ENCODE results near the gene EDA. TPM values are rescaled to one million over a fixed set of nuclear protein-coding genes. Genes with fewer than 3 reads are reported as not detected.

Gene EDA
- total and polyA plus RNA-seq, 8 donors: 2.2 to 4.6 (median 4.1) TPM

DNA sequence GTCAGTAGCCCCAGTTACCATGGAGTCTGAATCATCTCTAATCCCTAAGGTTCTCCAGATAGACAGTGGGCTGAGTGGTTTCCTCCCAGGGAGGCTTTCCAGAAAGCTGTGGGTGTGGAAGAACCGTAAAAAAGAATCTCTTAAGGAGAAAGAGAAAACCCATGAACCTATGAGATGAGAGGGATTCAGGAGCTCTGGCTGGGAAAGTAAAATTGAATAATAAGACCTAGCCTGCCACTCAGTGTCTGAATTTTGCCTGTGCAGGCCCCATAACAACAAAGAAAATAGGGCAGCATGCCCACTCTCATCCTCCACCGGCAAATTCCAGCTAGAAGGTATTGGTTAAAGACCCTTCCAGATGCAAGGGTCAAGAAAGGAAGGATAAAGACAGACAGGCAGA lies 416.9 kb downstream of the EDA start:
- Histone ChIP-seq H3K9me3 (no peaks in the 10 kb centered on the region), H3K27me3 (peaks cover 0 to 6% of the 10 kb centered on the region in 2 donors), H3K4me3 (no peak overlapping the region), H3K27ac (no peak overlapping the region), H3K4me1 (no peaks in the 10 kb centered on the region), H3K36me3 (no peaks in the 10 kb centered on the region)
- ATAC-seq (no peak), DNase-seq (no peak)
- intact Hi-C loops (cut with DNase I): no loop called here
- TF ChIP-seq CTCF (IDR thresholded peaks at IDR 0.05): no peak

GRCh38 chrX:70033348-70034051 lies 417.6 kb downstream of the EDA start:
- DNase-seq (peak in 1 of 4 donors; percentile 28), ATAC-seq (peak; percentile 72)
- H3K9me3 ChIP-seq: no peaks in the 10 kb centered on the region
- H3K27me3 ChIP-seq: peaks cover 0 to 6% of the 10 kb centered on the region in 2 donors
- no peaks in the 10 kb centered on the region for H3K36me3 ChIP-seq
- no peak overlapping the region for H3K4me3 ChIP-seq
- intact Hi-C loops (cut with DNase I): no loop called here
- H3K27ac ChIP-seq: no peak overlapping the region
- peak; percentile 14 to 25 for TF ChIP-seq CTCF (IDR thresholded peaks at IDR 0.05)
- H3K4me1 ChIP-seq: no peaks in the 10 kb centered on the region

DNA sequence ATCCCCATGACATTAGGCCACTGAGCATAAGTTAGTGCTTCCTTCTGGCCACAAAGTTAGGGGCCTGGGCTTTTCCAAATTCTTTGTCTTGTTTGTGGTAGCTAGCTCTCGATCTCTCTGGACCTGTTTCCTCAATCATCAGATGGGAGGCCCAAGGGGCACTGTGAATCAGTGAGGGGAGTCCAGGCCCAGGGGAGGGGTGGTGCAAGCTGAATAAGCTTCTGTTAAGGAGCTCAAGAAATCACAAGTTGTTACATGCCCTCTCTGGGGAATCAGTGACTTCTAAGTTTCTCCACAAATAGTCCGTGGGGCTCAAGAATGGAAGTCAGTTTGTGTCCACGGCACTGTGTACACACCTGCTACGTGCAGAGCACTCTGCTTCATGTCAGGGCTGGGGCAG lies 418.7 kb downstream of the EDA start:
- no peaks in the 10 kb centered on the region for H3K9me3 ChIP-seq
- no peak overlapping the region for H3K4me3 ChIP-seq
- TF ChIP-seq CTCF (IDR thresholded peaks at IDR 0.05): no peak
- H3K4me1 ChIP-seq: no peaks in the 10 kb centered on the region
- intact Hi-C loops (cut with DNase I): loop anchor here in 1 of 2 donors (5.0 kb wide), 1 partner anchor 63 kb away; no protein-coding TSS in a partner anchor
- DNase-seq (no peak), ATAC-seq (no peak)
- peaks cover 0 to 4% of the 10 kb centered on the region in 2 donors for H3K27me3 ChIP-seq
- no peak overlapping the region for H3K27ac ChIP-seq
- no peaks in the 10 kb centered on the region for H3K36me3 ChIP-seq

DNA sequence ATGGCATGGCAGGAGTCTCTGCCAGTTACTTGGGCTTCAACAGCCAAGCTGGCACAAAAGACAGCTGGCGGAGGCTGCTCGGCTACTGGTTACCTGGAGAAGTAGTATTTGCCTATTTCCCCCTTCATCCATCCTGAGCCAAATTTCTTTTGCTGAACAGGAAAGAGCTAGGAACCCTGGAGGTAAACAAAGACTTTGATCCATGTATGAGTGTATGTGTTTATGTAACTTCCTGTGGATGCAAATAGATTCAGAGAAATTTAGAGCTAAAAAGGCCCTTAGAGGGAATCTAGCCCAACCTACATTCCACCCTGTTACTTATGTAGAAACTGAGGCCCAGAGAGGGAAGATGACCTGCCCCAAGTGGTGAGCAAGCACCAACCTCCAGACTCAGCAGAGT lies 422.6 kb downstream of the EDA start:
- Histone ChIP-seq H3K36me3 (no peaks in the 10 kb centered on the region), H3K27ac (no peak overlapping the region), H3K9me3 (no peaks in the 10 kb centered on the region), H3K27me3 (no peaks in the 10 kb centered on the region), H3K4me3 (no peak overlapping the region), H3K4me1 (no peaks in the 10 kb centered on the region)
- intact Hi-C loops (cut with DNase I): loop anchor here in 1 of 2 donors (5.0 kb wide), 1 partner anchor 59 kb away; no protein-coding TSS in a partner anchor
- no peak for ATAC-seq
- no peak for TF ChIP-seq CTCF (IDR thresholded peaks at IDR 0.05)
- DNase-seq: no peak

GRCh38 chrX:70038951-70039350 lies 423.0 kb downstream of the EDA start:
- ATAC-seq: no peak
- TF ChIP-seq CTCF (IDR thresholded peaks at IDR 0.05): no peak

More at GRCh38 chrX:70038951-70039350, 423.0 kb downstream of the EDA start:
- Histone ChIP-seq H3K27me3 (no peaks in the 10 kb centered on the region), H3K9me3 (no peaks in the 10 kb centered on the region), H3K4me1 (no peaks in the 10 kb centered on the region), H3K36me3 (no peaks in the 10 kb centered on the region), H3K27ac (no peak overlapping the region), H3K4me3 (no peak overlapping the region)
- no peak for DNase-seq
- intact Hi-C loops (cut with DNase I): loop anchor here in 1 of 2 donors (5.0 kb wide), 1 partner anchor 58 kb away; no protein-coding TSS in a partner anchor
